Pons (tissue), 1 donor: ENCODE measurements around the gene SOWAHB.

Experiments
- DNase-seq: peaks from one replicate; pipeline ENCODE4 v3.0.0-alpha.2; 2016; ENCODE audit warnings: low spot score

The SOWAHB gene

GRCh38 chr4:76850010-76850441, 47.9 kb downstream of the SOWAHB start:
- DNase-seq, result no peak
